K562 (cell line): ENCODE data around the gene UBE2N. TPM values are rescaled to one million over a fixed set of nuclear protein-coding genes. Genes with fewer than 3 reads are reported as not detected.
A peak's percentile ranks its signal among the peaks of the same experiment; 100 is the strongest.

ENCODE experiments used
- CBX5 ChIP-seq: IDR thresholded peaks from 2 replicates; pipeline ENCODE4 v1.6.1; 2014; ENCODE audit warnings: low read depth, borderline replicate concordance
- DMBX1 ChIP-seq: fragments of 250-450 bp; sonication (Bioruptor Pico); IDR thresholded peaks from 2 replicates; pipeline ENCODE4 v1.8.0; 2022; ENCODE audit warnings: inconsistent platforms, mild to moderate bottlenecking, moderate library complexity, borderline replicate concordance
- E2F3 ChIP-seq: fragments of 250-450 bp; sonication (Bioruptor Pico); IDR thresholded peaks from 2 replicates; pipeline ENCODE4 v1.4.0; 2020; ENCODE audit warnings: mild to moderate bottlenecking
- ESRRA ChIP-seq: fragments of 450-650 bp; IDR thresholded peaks from 2 replicates; pipeline ENCODE4 v1.6.1; 2014; ENCODE audit warnings: low read depth, mild to moderate bottlenecking, moderate library complexity, borderline replicate concordance
- GTF2B ChIP-seq: IDR thresholded peaks from 2 replicates; pipeline ENCODE4 v1.6.1; 2011; ENCODE audit not compliant: insufficient read length; ENCODE audit errors: extremely low read depth
- HDAC1 ChIP-seq, 2 experiments: fragments of 450-650 bp; IDR thresholded peaks; 2 replicates each; pipeline ENCODE4 v1.6.1; 2016 to 2017; ENCODE audit warnings: inconsistent platforms in 1 of 2, mild to moderate bottlenecking in 1 of 2, moderate library complexity in 1 of 2
- HSF4 ChIP-seq: fragments of 250-450 bp; sonication (Bioruptor Pico); IDR thresholded peaks from 2 replicates; pipeline ENCODE4 v2.1.2; 2022; ENCODE audit warnings: mild to moderate bottlenecking, moderate library complexity, borderline replicate concordance
- RERE ChIP-seq: sonication (generic); formaldehyde crosslinking; IDR thresholded peaks from 2 replicates; pipeline ENCODE4 v1.8.0; 2023; ENCODE audit warnings: missing genetic modification reagents, mild to moderate bottlenecking, borderline replicate concordance
- SPI1 ChIP-seq: IDR thresholded peaks from 2 replicates; pipeline ENCODE4 v1.6.1; 2011; ENCODE audit warnings: low read depth, low read length, control low read depth, borderline replicate concordance
- THAP7 ChIP-seq: fragments of 250-450 bp; sonication (Bioruptor Pico); IDR thresholded peaks from 2 replicates; pipeline ENCODE4 v1.5.0; 2021
- YBX1 ChIP-seq: fragments of 450-650 bp; IDR thresholded peaks from 2 replicates; pipeline ENCODE4 v1.7.1; 2016; ENCODE audit warnings: mild to moderate bottlenecking
- ZNF165 ChIP-seq: fragments of 250-450 bp; sonication (Bioruptor Pico); IDR thresholded peaks from 2 replicates; pipeline ENCODE4 v1.4.0; 2020; ENCODE audit warnings: borderline replicate concordance
- ZNF282 ChIP-seq: sonication (generic); formaldehyde crosslinking; IDR thresholded peaks from 2 replicates; pipeline ENCODE4 v1.8.1; 2023; ENCODE audit warnings: missing genetic modification reagents
- ZNF639 ChIP-seq, 2 experiments: fragments of 200-800 bp in 1 of 2; sonication (Bioruptor generic) in 1 of 2; sonication (generic) in 1 of 2; formaldehyde crosslinking in 1 of 2; IDR thresholded peaks in 1 of 2; conservative IDR thresholded peaks in 1 of 2; 2 replicates each; pipeline versions ENCODE4 v1.5.0 to v1.6.1; 2016 to 2020; ENCODE audit warnings: missing compliant biosample characterization in 1 of 2, missing genetic modification characterization in 1 of 2, missing genetic modification reagents in 1 of 2
- ZNF740 ChIP-seq, 3 experiments: fragments of 200-800 bp in 1 of 3; sonication (Bioruptor generic) in 1 of 3; sonication (generic) in 1 of 3; formaldehyde crosslinking in 1 of 3; IDR thresholded peaks; 2 replicates each; pipeline versions ENCODE4 v1.6.1 to v1.8.0; 2016 to 2022; ENCODE audit warnings: mild to moderate bottlenecking in 2 of 3, missing compliant biosample characterization in 2 of 3, missing genetic modification characterization in 2 of 3, missing genetic modification reagents in 1 of 3
- ZNF780A ChIP-seq: fragments of 250-450 bp; sonication (Bioruptor Pico); IDR thresholded peaks from 2 replicates; pipeline ENCODE4 v1.5.0; 2021; ENCODE audit warnings: mild to moderate bottlenecking
- polyA plus RNA-seq, 8 experiments: library from polyadenylated mRNA; depleted of rRNA in 4 of 8; stranded (reverse) in 5 of 8; unstranded in 3 of 8; fragments of >200 nt; fragmentation: Nextera tagmentation in 2 of 8; fragmentation: Illumina TruSeq in 1 of 8; extraction: Ambion mirVana in 2 of 8; extraction: Trizol in 1 of 8; gene quantifications; 2 replicates each; pipeline versions ENCODE4 v1.2.1 to v1.2.3, GENCODE V29; 2011 to 2014; ENCODE audit warnings: inconsistent platforms in 1 of 8, missing spikeins in 1 of 8
- total RNA-seq, 7 experiments: library from RNA; depleted of rRNA in 6 of 7; stranded (reverse); fragments of >200 nt in 6 of 7; fragmentation: Illumina TruSeq in 2 of 7; extraction: Trizol in 2 of 7; gene quantifications; 2 replicates each; pipeline versions ENCODE4 v1.2.1 to v1.2.3, GENCODE V29; 2011 to 2021; ENCODE audit warnings: low replicate concordance in 1 of 7

UBE2N gene
- total and polyA plus RNA-seq, 9 of the 15 experiments (the other 6 are each of a cell fraction or from before 2014, with no cell fraction given), result 189 to 826 (median 260) TPM

- TF ChIP-seq RERE (no peak), ZNF639 (CRISPR knock-in tag; conservative IDR thresholded peaks at IDR 0.05 in 1 of 2, IDR thresholded peaks at IDR 0.05 in 1 of 2) (peak in 1 of 2 experiments; percentile 94; a peak in 2 of 4 replicates), DMBX1 (0 out of 2 replicates have a peak, but pooled peaks have one; percentile 40), GTF2B (no peak), ZNF282 (CRISPR knock-in tag) (0 out of 2 replicates have a peak, but pooled peaks have one; percentile 32), ZNF165 (CRISPR knock-in tag) (no peak), ZNF740 (CRISPR knock-in tag; IDR thresholded peaks at IDR 0.05) (peak; percentile 31; the same call in 1 of the 2 replicates), ZNF740 (tag; IDR thresholded peaks at IDR 0.05) (no peak), ESRRA (no peak), E2F3 (CRISPR knock-in tag) (0 out of 2 replicates have a peak, but pooled peaks have one; percentile 37), SPI1 (no peak), HDAC1 (IDR thresholded peaks at IDR 0.05) (peak in 1 of 2 experiments; percentile 92; a peak in 2 of 4 replicates), THAP7 (CRISPR knock-in tag) (no peak), CBX5 (no peak), HSF4 (CRISPR knock-in tag) (no peak), ZNF780A (no peak), YBX1 (no peak)
Measured at GRCh38 chr12:93441617-93442410, at the start of gene UBE2N (continued).
